ENCODE data around the gene AP2A1.

- no peak for TF ChIP-seq ARNTL (CRISPR knock-in tag; IDR thresholded peaks at IDR 0.05; ENCODE audit: borderline replicate concordance, low read depth)
- TF ChIP-seq, protein P1, sequence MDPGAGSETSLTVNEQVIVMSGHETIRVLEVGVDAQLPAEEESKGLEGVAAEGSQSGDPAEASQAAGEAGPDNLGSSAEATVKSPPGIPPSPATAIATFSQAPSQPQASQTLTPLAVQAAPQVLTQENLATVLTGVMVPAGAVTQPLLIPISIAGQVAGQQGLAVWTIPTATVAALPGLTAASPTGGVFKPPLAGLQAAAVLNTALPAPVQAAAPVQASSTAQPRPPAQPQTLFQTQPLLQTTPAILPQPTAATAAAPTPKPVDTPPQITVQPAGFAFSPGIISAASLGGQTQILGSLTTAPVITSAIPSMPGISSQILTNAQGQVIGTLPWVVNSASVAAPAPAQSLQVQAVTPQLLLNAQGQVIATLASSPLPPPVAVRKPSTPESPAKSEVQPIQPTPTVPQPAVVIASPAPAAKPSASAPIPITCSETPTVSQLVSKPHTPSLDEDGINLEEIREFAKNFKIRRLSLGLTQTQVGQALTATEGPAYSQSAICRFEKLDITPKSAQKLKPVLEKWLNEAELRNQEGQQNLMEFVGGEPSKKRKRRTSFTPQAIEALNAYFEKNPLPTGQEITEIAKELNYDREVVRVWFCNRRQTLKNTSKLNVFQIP (CRISPR knock-in tag; IDR thresholded peaks at IDR 0.05; ENCODE audit: borderline replicate concordance, low read depth): no peak
Observed at GRCh38 chr19:49843265-49843664, 76.5 kb downstream of the AP2A1 start.

Data from SK-N-SH treated with all-trans-retinoic acid at 6 μM for 48 hours (cell line).